HG03159 (cell line): ENCODE measurements around the gene KCTD10.
"Not testable (repeated sequence)": the region's sequence is repeated elsewhere in the genome, so short reads cannot be mapped to it uniquely, and the experiment has no call there.

Experiments used
- ATAC-seq: cut with Tn5 transposase; IDR thresholded peaks from one replicate; pipeline ENCODE4 v1.9.1; 2021; ENCODE audit warnings: mild to moderate bottlenecking, moderate library complexity; ENCODE audit not compliant: unreplicated experiment

Gene KCTD10

DNA sequence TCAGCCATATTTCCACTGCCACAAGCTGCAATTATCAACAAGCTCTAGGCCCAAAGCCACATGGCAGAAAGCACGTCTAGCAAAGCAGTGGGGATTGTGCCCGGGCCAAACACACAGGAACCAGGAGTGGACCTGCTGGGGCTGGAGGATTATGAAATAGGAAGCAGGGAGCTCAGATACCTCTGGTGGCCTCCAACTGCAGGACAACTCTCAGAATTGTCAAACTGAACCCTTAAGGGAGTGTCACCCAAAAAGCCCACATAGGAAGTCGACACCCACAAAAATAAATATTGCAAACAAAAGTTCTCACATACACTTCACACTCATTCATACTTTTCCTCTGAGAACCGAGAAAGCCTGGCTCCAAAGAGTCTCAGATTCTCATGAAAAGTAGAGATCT, 26.1 kb downstream of the KCTD10 start:
- ATAC-seq = no peak

- no peak for ATAC-seq
Observed at GRCh38 chr12:109449845-109450532, 27.1 kb downstream of the KCTD10 start.

DNA sequence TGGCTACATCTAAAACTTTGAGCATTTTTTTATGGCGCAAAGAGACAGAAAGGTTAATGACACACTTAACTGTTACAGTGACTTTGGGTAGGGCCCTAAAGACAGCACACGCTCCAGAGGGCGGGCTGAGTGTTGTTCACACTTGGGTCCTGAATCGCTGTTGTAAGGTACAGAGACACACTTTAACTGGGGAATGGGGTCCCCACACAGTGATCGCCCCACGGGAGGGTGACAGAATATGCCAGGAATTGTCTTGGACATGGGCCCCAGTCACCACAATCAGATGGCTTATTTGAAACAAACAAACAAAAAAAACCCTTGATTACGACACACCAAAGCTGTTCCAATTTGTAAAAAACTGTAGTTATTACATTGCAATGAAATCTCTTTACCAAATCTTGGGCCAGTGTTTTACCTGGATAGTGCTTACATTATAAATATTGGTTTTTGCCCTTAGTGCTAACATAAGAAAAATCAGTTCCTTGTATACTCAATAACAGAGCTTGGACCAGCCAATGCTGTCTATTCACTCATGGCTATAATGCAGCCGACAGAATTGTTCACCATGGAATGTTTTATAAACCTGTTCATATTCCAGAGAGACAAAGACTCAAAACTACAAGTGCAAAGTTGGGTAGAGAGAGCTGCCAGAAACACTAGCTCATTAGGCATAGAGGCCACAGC, 28.3 kb downstream of the KCTD10 start:
- no peak for ATAC-seq

GRCh38 chr12:109448272-109448671, 28.8 kb downstream of the KCTD10 start:
- no peak for ATAC-seq

GRCh38 chr12:109447482-109447881, 29.6 kb downstream of the KCTD10 start:
- ATAC-seq = no peak

DNA sequence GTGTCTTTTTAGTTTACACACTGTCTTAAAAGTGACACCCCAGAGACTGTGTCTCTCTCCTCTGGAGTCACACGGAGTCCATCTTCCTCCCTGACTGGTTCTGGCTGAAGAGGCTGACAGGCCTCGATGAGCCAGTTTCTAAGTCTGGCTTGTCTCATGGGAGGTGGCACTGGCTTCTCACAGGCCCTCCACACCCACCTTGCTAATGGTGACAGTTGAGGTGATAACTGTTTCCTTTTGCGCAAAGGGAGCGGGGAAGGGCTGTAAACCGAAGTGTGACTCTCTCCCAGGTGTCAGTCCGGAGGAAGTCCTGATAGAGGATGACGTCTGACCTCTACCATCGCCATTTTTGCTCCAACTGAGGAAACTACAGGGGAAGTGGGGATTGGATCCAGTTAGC, 30.2 kb downstream of the KCTD10 start:
- ATAC-seq = no peak

GRCh38 chr12:109445191-109445609, 31.9 kb downstream of the KCTD10 start:
- ATAC-seq = no peak

DNA sequence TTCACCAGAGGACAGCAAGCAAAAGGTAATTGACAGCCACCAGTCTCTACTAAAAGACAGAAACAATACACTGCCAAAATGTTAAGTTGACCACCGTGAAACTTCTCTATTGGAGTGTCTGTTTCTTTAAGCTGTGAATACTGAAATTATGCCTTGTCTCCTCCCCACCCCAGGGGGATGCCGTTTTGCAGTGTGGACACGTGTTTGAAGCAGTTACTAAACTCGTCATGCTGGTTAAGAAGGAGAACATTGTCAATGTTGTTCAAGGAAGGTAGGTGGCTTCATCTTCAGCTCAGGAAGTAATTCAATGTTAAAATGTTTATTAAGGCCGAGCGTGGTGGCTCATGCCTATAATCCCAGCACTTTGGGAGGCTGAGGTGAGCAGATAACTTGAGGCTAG, 32.8 kb downstream of the KCTD10 start:
- no peak for ATAC-seq

DNA sequence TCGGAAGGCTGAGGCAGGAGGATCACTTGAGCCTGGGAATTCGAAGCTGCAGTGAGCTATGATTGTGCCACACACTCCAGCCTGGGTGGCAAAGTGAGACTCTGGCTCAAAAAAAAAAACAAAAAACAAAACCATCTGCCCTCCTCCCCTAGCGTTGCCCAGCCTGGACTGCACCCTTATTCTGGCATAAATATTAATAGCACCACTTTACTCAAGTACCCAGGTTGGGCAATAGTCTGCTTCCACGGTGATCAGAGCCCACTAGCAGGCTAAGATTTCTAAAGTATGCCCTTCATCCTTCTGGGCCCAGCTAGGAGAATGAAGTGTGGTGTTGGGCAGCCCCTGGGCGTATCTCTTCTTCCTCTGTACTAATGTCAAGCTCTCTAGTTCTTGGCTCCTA, 33.3 kb downstream of the KCTD10 start:
- ATAC-seq = no peak

GRCh38 chr12:109440851-109441490, 36.1 kb downstream of the KCTD10 start:
- no peak for ATAC-seq

- ATAC-seq = not testable (repeated sequence)
Observed at GRCh38 chr12:109439951-109440350, 37.1 kb downstream of the KCTD10 start.

DNA sequence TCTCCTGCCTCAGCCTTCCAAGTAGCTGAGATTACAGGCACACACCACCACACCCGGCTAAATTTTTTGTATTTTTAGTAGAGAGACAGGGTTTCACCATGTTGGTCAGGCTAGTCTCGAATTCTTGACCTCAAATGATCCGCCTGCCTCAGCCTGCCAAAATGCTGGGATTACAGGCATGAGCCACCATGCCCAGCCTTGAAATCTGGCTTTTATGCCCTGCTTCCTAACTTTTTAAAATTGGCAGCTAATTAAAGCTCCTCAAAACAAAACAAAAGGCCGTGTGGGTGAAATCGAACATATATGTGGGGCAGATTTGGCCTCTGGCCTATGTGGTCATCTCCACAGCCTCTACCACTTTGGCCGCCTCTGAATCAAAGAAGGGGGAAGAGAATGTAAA, 37.9 kb downstream of the KCTD10 start:
- ATAC-seq = no peak

- ATAC-seq = no peak
Observed at GRCh38 chr12:109436188-109436560, 40.9 kb downstream of the KCTD10 start.

DNA sequence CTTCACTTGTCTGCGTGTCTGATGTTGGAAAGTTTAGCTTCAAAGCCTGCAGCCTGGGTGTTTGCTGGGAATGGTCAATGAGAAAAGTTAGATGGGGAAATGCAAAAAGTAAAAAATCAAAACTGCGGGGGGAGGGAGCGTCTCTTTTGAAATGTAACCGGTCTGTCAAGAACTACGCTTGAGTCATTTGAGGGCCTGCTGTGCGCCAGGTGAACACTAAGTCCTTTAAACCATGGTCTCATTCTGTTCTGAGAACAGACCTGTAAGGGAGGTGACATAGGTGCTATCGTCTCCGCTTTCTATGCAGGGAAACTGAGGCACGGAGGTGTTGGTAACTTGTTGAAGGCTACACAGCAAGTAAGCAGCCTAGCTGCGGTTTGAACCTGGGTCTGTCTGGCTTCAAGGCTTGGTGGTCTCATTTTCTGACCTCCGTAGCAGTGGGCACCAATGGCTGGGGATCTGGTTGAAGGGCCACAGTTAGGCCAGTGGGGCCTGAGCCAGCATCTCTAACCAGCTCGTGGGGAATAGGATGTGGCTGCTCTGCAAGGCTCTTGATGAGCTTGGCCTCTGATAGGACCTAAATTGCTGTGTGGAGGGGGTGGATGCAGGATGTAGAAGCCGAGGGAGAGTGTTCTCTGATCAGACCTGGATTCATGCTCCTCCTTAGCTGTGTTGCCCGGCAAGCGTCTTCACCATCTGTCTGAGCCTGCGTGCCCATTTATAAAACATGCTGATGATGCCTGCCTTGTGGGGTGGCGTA, 41.5 kb downstream of the KCTD10 start:
- ATAC-seq = no peak

DNA sequence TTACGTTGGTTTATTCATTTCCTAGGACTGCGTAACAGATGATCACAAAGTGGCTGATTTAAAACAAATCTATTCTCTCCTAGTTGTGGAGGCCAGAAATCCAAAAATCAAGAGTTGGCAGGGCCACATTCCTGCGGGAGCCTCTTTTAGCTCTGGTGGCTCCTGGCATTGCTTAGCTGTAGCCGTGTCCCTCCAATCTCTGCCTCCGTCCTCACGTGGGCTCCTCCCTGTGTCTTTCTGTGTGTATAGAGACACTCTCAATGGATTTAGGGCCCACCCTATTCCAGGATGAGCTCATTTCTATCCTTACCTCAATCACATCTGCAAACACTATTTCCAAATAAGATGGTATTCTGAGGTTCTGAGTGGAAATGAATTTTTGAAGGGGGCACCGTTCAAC, 42.5 kb downstream of the KCTD10 start:
- ATAC-seq = no peak

DNA sequence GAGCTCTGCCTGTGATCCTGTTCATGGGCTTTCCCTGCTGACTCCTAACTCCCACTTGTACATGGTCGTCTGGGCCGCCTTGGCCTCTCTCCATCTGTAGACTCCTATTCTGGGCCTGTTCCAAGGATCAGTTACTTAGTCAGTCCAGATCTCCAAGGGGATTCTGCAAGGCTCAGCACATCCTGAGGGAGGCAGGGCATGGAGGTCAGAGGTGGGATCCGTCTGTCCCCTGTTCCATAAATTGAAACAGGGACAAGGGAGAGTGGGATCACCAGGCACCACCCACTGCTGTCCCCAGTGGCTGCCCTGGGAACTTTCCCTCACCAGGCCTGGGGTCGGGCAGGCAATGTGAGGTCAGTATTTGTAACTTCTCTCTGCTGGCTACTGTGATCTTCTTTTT, 43.5 kb downstream of the KCTD10 start:
- ATAC-seq = no peak

GRCh38 chr12:109432842-109433304, 44.2 kb downstream of the KCTD10 start:
- no peak for ATAC-seq

- ATAC-seq = no peak
Observed at GRCh38 chr12:109432431-109432830, 44.7 kb downstream of the KCTD10 start.

GRCh38 chr12:109430244-109430643, 46.9 kb downstream of the KCTD10 start:
- no peak for ATAC-seq

GRCh38 chr12:109428804-109429203, 48.3 kb downstream of the KCTD10 start:
- ATAC-seq = not testable (repeated sequence)

DNA sequence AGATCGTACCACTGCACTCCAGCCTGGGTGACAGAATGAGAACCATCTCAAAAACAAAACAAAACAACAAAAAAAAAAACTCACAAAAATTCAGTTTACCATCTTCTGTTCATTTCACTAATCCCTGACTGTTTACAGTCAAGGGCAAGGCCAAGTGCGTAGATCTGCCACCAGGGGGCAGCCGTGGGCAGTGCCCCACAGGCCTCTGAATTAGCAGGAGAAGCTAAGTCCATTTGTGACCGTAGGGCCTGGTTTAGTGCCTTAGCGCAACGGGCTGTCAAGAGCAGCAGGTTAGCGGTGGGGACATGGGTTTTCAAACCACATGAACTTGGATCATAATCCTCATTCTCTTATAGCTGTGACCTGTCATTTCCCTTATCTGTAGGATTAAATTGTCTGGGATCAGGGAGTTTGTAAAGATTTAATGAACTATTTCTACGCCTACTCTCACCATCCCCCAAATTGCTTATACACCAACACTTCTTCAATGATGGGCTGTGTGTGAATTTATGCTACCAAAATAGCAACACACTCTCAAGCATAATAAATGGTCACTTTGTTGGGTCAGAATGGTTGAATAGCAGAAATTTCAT, 49.0 kb downstream of the KCTD10 start:
- ATAC-seq = peak; percentile 64
